NCI-H446 treated with DMSO at 0.1 percent for 48 hours (cell line): ENCODE measurements around the gene KRT76.

ENCODE experiments used
- DNase-seq: peaks from one replicate; lab custom pipeline; 2025; lab: John Stamatoyannopoulos, UW

Gene KRT76

DNA sequence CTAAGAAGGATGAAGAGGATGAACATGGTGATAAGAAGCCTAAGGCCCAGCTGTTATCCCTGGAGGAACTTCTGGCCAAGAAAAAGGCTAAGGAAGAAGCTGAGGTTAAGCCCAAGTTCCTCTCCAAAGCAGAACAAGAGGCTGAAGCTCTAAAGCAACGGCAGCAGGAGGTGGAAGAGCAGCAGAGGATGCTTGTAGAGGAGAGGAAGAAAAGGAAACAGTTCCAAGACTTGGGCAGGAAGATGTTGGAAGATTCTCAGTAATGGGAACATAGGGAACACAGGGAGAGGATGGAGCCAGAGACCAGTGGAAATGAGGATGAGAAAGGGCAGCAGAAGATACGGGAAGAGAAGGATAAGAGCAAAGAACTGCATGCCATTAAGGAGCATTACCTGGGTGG is 46.4 kb downstream of the KRT76 start:
- DNase-seq, result no peak

DNA sequence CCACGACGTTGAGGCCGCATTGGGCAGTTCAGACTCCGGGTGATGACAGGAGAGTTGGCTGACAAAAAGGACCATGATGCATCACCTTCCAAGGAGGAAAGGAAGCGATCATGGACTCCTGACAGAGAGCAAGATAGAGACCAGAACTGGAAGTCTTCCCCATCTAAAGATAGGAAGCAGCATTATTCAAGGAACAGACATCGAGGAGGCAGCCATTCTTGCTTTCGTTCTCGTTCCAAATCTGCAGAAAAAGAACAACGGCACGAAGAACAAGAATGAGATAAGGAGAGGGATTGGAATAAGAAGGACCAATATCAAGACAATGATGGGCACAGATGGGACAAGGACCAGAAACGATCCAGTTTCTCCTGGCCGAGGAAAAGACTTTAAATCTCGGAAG is 46.8 kb downstream of the KRT76 start:
- no peak for DNase-seq

DNA sequence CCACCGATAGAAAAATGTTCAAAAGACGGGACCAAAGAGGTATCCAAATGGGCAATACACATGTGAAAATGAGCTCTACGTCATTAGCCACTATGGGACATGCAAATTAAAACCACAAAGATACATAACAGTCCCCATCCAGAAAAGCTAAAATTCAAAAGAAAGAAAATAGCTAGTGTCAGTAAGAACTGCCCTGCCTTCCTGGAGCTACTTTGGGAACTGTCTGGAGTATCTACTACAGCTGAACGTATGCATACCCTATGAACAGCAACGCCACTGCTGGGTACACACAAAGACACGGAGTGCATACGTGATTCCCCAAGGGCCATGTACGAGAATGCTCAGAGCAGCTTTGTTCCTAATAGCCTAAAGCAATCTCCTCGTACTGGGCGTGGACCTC is 48.0 kb downstream of the KRT76 start:
- no peak for DNase-seq

DNA sequence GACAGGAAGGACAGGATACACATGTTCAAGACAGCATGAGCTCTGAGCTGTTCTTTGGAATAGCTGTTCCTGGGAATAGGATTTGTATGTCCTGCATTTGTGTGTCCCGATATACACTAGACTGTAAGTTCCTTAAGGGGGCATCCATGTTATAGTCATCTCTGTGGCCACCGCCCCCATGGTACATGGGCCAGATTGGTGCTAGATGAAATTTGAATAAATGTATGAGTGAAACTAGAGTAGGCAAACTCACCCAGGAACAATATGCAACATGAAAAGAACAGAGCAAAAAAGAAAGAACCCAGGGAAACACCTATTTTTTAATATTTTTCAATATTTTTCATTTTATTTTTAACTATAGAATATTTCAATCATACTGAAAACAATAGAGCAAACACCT is 48.8 kb downstream of the KRT76 start:
- no peak for DNase-seq

DNA sequence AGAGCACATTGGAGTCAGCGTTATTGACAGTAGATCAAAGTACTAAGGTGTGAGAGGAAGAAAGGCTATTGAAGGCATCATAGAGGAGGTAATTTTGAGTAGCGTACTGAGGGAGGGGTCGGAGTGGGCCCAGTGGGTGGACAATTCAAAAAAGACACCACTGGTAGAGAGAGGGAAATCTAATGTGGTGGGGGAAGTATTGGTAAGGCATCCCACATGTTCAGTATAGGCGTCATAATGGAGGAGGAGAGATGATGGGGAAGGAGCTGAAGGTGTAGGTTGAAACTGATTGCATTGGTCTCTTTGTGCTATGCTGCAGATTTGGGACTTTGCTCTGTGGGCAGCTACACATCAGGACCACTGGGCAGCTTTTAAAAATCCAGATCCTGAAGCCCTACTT is 50.1 kb downstream of the KRT76 start:
- DNase-seq, result no peak

DNA sequence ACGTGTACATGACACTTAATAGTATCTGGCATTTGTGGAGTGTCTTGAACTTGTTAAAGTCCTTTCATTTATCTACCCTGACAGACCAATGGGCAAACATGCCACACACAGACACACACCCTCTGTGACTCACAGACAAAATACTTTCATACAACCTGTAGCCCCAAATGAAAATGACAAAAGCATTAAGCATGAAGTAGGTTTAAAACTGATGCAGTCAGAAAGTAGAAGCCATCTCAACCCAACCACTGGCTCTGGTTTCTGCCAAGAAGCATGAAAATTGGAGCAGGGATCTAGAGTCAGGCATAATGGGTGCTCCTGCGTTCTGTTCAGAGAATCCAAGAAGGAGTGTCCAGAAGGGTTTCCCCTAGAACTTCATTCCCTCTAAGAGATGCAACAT is 50.7 kb downstream of the KRT76 start:
- no peak for DNase-seq

DNA sequence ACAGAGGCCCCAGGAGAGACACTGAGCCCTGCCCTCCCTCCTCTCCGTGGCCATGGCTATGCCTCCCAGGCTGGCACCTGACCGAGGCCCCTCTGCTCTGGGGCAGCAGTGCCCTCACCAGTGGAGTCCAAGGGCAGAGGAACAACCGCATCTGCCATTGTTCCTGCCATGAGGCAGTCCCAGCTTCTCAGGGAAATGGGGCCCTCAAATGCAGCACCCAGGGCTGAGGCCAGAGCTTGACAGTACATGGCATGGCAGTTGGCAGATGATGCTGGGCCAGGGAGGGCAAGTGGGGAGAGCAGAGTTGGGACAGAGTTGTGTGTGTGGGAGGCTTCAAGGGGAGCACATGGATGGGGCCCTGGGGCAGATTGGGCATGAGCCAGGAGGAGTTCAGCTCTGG is 52.8 kb downstream of the KRT76 start:
- DNase-seq, result no peak

DNA sequence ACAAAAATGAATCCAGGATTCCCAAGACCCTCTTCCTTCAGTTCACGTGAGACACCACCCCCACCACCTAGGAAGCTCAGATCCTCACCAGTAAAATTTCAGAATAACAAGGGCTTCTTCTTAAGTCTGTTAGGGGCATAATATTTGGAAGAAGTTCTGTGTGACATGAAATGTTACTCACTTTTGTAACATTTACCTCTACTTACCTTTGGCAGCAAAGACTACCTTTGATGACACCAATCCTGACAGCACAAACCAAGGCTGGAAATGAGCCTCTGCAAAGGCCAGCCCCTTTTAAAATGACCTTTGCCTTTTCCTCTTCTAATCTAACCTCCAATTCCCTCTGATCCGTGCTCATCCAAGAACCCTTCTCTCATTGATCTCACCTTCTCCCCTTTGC is 54.5 kb downstream of the KRT76 start:
- no peak for DNase-seq

DNA sequence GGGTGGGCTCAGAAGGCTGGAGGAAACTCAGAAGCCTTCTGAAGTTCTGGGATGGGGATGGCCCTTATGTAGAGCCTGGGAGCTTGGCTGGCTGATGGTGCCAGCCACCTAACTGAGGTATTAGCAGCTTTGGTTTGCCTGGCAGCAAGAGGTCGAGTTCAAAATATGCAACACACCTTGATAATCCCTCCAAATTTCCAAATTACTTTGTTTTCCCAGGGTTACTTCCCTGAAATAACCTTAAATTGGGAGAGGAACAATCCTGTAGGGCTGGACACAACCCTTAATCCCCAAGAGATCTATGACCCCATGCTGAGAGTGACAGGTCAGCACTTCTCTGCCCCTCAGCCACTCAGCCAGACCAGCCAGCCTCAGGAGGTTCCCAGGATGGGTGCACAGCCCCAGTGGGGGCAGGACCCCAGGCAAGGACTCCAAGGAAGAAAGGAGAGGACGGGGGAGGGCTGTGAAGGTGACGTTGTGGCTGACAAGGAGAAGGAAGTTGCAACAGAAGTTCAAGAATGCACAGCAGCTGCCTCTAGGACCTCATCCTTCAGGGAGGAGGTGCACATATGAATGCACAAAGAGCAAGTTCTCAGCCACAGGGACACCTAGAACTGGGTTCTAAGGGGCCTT is 55.2 kb downstream of the KRT76 start:
- DNase-seq, result no peak

DNA sequence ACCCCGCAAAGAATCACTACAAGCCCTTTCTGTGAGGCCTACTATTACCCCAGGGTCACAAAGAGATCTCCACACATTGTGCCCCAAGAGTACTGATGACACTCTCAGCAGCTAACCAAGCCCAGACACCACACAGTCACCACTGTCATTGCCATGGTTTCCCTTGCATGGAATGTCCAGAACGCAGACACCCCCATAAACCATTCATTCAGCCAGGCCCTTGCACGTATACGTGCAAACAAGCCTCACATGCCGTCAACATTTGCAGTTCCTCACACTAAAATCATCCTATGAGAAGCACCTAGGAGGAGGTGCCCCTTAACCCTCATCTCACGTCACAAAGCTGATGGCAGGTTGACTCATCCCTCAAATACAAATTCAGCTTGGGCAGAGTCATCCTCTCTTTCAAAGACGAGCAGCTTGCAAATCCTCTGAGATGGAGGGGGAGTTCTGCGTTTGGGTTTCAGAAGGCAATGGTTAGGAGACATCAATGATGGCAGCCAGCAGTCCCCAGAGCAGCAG is 56.7 kb downstream of the KRT76 start:
- DNase-seq, result no peak
